Neural cell (in vitro differentiated cells): ENCODE results near the gene SPSB4. TPM values are rescaled to one million over a fixed set of nuclear protein-coding genes. Genes with fewer than 3 reads are reported as not detected.

Source experiments
- H2AFZ ChIP-seq: fragments of 200-600, 300-800 bp; sonication (generic), shearing (Covaris generic); 2 replicates; pipeline ENCODE4 v1.6.0; 2014; ENCODE audit warnings: low read depth, mild to moderate bottlenecking, antibody characterized with exemption, low read length, moderate library complexity
- H3F3A ChIP-seq: fragments of 200-600 bp; shearing (Covaris generic); 2 replicates; pipeline ENCODE4 v1.6.1; 2016; ENCODE audit warnings: mild to moderate bottlenecking, moderate library complexity, mixed read lengths, antibody characterized with exemption, low read length; ENCODE audit not compliant: insufficient read depth, poor library complexity, severe bottlenecking
- H3K27ac ChIP-seq: fragments of 200-600, 300-800 bp; sonication (generic), shearing (Covaris generic); 2 replicates; pipeline ENCODE4 v1.5.1; 2014; ENCODE audit warnings: mild to moderate bottlenecking, low read length, moderate library complexity
- H3K27me3 ChIP-seq: fragments of 300-800, 200-600 bp; sonication (generic), shearing (Covaris generic); 2 replicates; pipeline ENCODE4 v1.6.0; 2014; ENCODE audit warnings: mild to moderate bottlenecking, low read depth, low read length, moderate library complexity; ENCODE audit not compliant: insufficient read depth
- H3K36me3 ChIP-seq: fragments of 300-800, 200-600 bp; sonication (generic), shearing (Covaris generic); 2 replicates; pipeline ENCODE4 v1.5.1; 2014; ENCODE audit warnings: mild to moderate bottlenecking, antibody characterized with exemption, low read length, moderate library complexity; ENCODE audit not compliant: insufficient read depth
- H3K4me2 ChIP-seq: fragments of 300-800, 200-600 bp; sonication (generic), shearing (Covaris generic); 2 replicates; pipeline ENCODE4 v1.6.0; 2014; ENCODE audit warnings: mild to moderate bottlenecking, low read length
- H3K4me3 ChIP-seq: fragments of 300-800, 200-600 bp; sonication (generic), shearing (Covaris generic); 2 replicates; pipeline ENCODE4 v1.5.1; 2014; ENCODE audit warnings: mild to moderate bottlenecking, low read length, moderate library complexity
- H3K79me2 ChIP-seq: fragments of 200-600 bp; shearing (Covaris generic); replicated peaks from 2 replicates; pipeline ENCODE4 v1.6.0; 2014; ENCODE audit warnings: mild to moderate bottlenecking, low read length, moderate library complexity; ENCODE audit not compliant: insufficient read depth
- H3K9ac ChIP-seq: fragments of 300-800, 200-600 bp; sonication (generic), shearing (Covaris generic); 2 replicates; pipeline ENCODE4 v1.6.1; 2016; ENCODE audit warnings: mild to moderate bottlenecking, low read length, mixed read lengths
- H3K9me2 ChIP-seq: fragments of 200-600 bp; shearing (Covaris generic); 2 replicates; pipeline ENCODE4 v1.6.1; 2016; ENCODE audit warnings: mild to moderate bottlenecking, low read length, mixed read lengths; ENCODE audit not compliant: insufficient read depth
- H3K9me3 ChIP-seq: fragments of 200-600, 300-800 bp; sonication (generic), shearing (Covaris generic); 2 replicates; pipeline ENCODE4 v1.6.1; 2016; ENCODE audit warnings: mild to moderate bottlenecking, mixed run types, low read length, moderate library complexity, mixed read lengths
- H4K20me1 ChIP-seq: fragments of 200-600 bp; shearing (Covaris generic); 2 replicates; pipeline ENCODE4 v1.6.1; 2016; ENCODE audit warnings: mild to moderate bottlenecking, mixed run types; ENCODE audit not compliant: insufficient read depth
- EZH2 ChIP-seq: fragments of 200-600, 300-800 bp; shearing (Covaris generic), sonication (generic); IDR thresholded peaks from 2 replicates; pipeline ENCODE4 v1.6.1; 2014; ENCODE audit warnings: antibody characterized with exemption, low read length, borderline replicate concordance, mild to moderate bottlenecking; ENCODE audit not compliant: insufficient read depth, poor library complexity, severe bottlenecking
- MXI1 ChIP-seq: fragments of 450-650 bp; conservative IDR thresholded peaks from 2 replicates; pipeline ENCODE4 v1.6.1; 2014; ENCODE audit warnings: antibody characterized with exemption, mild to moderate bottlenecking; ENCODE audit not compliant: poor library complexity, severe bottlenecking
- POLR2AphosphoS5 ChIP-seq: IDR thresholded peaks from 2 replicates; pipeline ENCODE4 v1.6.1; 2012
- RAD21 ChIP-seq: fragments of 450-650 bp; conservative IDR thresholded peaks from 2 replicates; pipeline ENCODE4 v1.6.1; 2014; ENCODE audit warnings: antibody characterized with exemption, mild to moderate bottlenecking, moderate library complexity
- REST ChIP-seq: IDR thresholded peaks from 2 replicates; pipeline ENCODE4 v1.6.1; 2012; ENCODE audit warnings: borderline replicate concordance
- SMC3 ChIP-seq: fragments of 450-650 bp; conservative IDR thresholded peaks from 2 replicates; pipeline ENCODE4 v1.6.1; 2014; ENCODE audit warnings: antibody characterized with exemption, mild to moderate bottlenecking, moderate library complexity; ENCODE audit not compliant: poor library complexity
- TAF1 ChIP-seq: IDR thresholded peaks from 2 replicates; pipeline ENCODE4 v1.6.1; 2012; ENCODE audit warnings: low read depth
- polyA plus RNA-seq: library from polyadenylated mRNA; depleted of rRNA; stranded (reverse); fragments of >200 nt; gene quantifications from 2 replicates; pipeline ENCODE4 v1.2.3, GENCODE V29; 2014
- TF ChIP-seq, protein P1 (sequence below): fragments of 450-650 bp; IDR thresholded peaks from 2 replicates; pipeline ENCODE4 v1.5.1; 2014; ENCODE audit warnings: antibody characterized with exemption, mild to moderate bottlenecking, moderate library complexity; ENCODE audit not compliant: poor library complexity, severe bottlenecking

The SPSB4 gene
- polyA plus RNA-seq, 1 donor from 2014 or later, result 6.1 TPM

GRCh38 chr3:141047168-141047567 lies 4.0 kb upstream of the SPSB4 start:
- H3K4me2 ChIP-seq, result no peak overlapping the region
- no peaks in the 10 kb centered on the region for H4K20me1 ChIP-seq
- H3K4me3 ChIP-seq, result no peak overlapping the region
- H3K79me2 ChIP-seq, result no peaks in the 10 kb centered on the region
- peaks cover 5% of the 10 kb centered on the region for H3K27me3 ChIP-seq
- H2AFZ ChIP-seq, result no peak overlapping the region
- no peak for TF ChIP-seq SMC3
- TF ChIP-seq, protein P1, sequence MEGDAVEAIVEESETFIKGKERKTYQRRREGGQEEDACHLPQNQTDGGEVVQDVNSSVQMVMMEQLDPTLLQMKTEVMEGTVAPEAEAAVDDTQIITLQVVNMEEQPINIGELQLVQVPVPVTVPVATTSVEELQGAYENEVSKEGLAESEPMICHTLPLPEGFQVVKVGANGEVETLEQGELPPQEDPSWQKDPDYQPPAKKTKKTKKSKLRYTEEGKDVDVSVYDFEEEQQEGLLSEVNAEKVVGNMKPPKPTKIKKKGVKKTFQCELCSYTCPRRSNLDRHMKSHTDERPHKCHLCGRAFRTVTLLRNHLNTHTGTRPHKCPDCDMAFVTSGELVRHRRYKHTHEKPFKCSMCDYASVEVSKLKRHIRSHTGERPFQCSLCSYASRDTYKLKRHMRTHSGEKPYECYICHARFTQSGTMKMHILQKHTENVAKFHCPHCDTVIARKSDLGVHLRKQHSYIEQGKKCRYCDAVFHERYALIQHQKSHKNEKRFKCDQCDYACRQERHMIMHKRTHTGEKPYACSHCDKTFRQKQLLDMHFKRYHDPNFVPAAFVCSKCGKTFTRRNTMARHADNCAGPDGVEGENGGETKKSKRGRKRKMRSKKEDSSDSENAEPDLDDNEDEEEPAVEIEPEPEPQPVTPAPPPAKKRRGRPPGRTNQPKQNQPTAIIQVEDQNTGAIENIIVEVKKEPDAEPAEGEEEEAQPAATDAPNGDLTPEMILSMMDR, result no peak
- TF ChIP-seq REST, result no peak
- TF ChIP-seq RAD21, result no peak
- no peak for TF ChIP-seq TAF1
- TF ChIP-seq POLR2AphosphoS5, result no peak
- no peak for TF ChIP-seq EZH2
- no peaks in the 10 kb centered on the region for H3K9me3 ChIP-seq
- no peak overlapping the region for H3K9ac ChIP-seq
- H3K27ac ChIP-seq, result no peak overlapping the region
- no peaks in the 10 kb centered on the region for H3K36me3 ChIP-seq
- H3K9me2 ChIP-seq, result no peaks in the 10 kb centered on the region
- H3F3A ChIP-seq, result no peaks in the 10 kb centered on the region

- H4K20me1 ChIP-seq, result no peaks in the 10 kb centered on the region
- peaks cover 10% of the 10 kb centered on the region for H3K27me3 ChIP-seq
- no peaks in the 10 kb centered on the region for H3K36me3 ChIP-seq
- H3K4me3 ChIP-seq, result no peak overlapping the region
- no peak for TF ChIP-seq MXI1
- TF ChIP-seq, protein P1, result peak; percentile 17
- H2AFZ ChIP-seq, result no peak overlapping the region
- no peak overlapping the region for H3K9ac ChIP-seq
- no peak overlapping the region for H3K27ac ChIP-seq
- no peaks in the 10 kb centered on the region for H3K9me2 ChIP-seq
- no peaks in the 10 kb centered on the region for H3F3A ChIP-seq
- H3K9me3 ChIP-seq, result no peaks in the 10 kb centered on the region
- peaks cover 7% of the 10 kb centered on the region for H3K79me2 ChIP-seq
- H3K4me2 ChIP-seq, result no peak overlapping the region
Measured at GRCh38 chr3:141049681-141050080, 1.5 kb upstream of the SPSB4 start.
